Activated CD4-positive, alpha-beta T cell treated with anti-CD3 and anti-CD28 coated beads for 24 hours (primary cell): Measurements from ENCODE around the gene HARBI1.

Experiments
- DNase-seq, 2 donors: peaks; one replicate each; pipeline ENCODE4 v3.0.0-alpha.2; 2020; ENCODE audit warnings: low read depth in 2 of 2

HARBI1 gene

DNA sequence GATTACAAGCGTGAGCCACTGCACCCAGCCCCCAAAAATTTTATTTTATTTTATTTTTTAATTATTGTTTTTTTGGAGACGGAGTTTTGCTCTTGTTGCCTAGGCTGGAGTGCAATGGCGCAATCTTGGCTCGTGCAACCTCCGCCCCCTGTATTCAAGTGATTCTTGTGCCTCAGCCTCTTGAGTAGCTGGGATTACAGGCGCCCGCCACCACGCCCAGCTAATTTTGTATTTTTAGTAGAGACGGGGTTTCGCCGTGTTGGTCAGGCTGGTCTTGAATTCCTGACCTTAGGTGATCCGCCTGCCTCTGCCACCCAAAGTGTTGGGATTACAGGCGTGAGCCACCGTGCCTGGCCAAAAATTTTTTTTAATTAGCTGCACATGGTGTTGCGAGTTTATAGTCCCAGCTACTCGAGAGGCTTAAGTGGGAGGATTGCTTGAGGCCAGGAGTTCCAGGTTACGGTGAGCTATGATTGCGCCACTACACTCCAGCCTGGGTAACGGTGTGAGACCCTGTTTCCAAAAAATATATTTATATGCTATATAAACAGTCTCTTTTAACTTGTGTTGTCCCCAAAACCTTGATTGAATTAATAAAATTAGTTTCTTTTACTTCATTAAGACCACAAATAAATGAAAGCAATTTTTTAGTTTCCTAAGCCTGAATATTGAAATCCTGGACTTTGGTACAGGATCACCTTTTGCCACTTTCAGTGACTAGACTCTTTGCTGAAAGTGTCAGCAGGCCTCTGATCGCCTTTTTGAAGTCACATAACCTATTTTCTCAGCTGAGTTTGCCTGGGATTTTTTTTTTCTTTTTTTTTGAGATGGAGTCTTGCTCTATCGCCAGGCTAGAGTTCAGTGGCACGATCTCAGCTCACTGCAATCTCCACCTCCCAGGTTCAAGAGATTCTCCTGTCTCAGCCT, 16.5 kb upstream of the HARBI1 start:
- DNase-seq = no peak

DNA sequence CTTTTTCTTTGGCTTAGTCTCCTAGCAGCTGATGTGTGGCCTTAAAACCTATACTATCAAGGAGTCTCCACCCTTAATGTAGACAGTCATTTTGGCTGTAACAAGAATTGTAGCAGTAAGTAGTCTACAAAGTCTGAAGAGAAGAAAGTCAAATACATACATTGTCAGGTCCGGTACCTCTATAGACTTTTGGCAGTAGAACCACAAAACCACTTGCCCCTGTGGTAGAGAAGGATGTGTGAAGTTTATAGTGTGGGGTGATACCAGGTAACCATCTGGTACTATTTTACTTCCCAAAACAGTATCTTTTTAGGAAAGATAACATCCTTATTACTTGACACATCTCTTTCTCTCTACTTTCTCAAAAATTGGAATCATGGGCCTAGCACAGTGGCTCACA, 15.5 kb upstream of the HARBI1 start:
- DNase-seq = no peak

DNA sequence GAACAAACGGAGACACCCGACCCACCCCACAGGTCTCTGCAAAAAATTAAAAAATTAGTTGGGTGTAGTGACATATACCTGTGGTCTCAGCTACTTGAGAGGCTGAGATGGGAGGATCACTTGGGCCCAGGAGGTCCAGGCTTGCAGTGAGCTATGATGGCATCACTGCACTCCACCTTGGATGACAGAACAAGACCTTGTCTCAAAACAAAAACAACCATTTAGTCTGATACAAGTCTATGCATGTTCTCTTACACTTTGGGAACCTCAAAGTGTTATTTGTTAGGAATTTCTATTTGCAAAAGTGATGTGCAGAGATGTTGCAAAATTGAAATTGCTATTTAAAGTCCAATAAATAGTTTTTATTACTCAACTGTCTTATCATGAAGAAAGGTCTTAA, 14.6 kb upstream of the HARBI1 start:
- no peak for DNase-seq

DNA sequence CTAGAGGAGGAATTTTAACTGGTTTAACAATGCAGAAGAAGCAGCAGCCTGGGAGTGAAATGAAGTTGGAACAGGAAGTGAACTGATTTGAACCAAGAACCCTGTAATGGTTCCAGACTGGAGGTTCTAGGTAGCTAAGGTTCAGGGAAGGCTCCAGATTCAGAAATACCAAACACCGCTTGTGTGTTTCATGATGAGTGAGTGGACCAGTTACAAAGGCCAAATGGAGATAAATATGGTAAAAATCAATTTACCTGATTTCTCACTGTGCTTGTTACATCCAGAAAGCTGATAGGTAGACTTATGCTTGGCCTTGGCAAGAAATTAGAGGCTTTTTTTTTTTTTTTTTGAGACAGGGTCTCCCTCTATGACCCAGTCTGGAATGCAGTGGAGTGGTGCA, 13.2 kb upstream of the HARBI1 start:
- no peak for DNase-seq

DNA sequence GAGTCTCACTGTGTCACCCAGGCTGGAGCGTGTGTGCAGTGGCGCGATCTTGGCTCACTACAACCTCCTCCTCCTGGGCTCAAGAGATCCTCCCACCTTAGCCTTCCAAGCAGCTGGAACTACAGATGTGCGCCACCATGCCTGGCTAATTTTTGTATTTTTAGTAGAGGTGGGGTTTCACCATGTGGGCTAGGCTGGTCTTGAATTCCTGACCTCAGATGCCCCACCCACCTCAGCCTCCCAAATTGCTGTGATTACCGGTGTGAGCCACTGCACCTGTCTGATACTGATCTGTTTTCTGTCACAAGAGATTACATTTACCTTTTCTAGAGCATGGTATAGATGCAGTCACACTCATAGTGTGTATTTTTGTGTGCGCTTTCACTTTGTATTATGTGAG, 11.9 kb upstream of the HARBI1 start:
- no peak for DNase-seq

DNA sequence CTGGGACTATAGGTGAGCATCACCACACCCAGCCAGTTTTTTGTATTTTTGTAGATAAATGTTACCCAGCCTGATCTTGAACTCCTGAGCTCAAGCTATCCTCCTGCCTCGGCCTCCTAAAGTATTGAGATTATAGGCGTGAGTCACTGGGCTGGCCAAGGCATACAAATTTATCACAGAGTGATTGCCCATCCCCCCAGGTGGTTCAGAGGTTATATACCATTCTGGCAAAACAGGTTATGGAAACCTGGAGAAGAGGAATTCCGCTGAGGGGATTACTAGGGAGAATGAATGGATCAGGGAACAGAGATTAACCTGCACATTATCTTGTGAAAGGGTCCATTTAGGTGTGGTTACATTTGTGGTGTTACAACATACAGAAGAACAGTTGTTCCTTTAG, 8.4 kb upstream of the HARBI1 start:
- no peak for DNase-seq

DNA sequence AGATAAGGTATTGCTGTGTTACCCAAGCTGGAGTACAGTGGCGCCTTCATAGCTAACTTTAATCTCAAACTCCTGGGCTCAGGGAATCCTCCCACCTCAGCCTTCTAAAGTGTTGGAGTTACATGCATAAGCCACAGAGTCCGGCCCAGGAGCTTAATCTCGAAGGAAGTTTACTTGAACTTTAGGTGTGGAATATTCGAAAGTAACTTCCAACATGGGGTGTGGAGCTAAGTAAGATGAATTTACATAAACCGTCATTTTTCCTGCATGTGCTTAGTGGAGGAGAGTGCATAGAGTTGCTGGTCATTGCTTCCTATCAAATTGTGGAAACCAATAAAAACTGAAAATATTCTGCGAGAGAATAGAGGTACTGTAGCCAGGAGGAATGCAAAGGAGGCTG, 1.8 kb upstream of the HARBI1 start:
- no peak for DNase-seq

DNA sequence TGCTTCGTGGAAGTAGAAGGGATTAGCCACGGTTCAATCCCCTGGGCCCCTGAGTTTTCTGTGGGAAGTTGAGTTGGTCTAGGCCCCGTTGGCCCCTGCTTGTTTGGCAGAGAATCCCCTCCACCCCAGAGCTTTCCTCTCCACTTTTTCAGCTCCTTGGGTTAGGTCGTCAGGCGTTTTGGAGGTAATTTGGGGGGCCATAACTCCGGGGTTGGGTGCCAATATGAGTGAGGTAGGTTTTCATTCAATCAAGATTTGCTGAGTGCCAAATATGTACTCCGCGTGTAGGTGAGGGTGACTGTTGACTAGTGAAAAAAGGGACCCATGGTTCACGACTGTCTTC, 916 bp upstream of the HARBI1 start:
- DNase-seq = no peak

DNA sequence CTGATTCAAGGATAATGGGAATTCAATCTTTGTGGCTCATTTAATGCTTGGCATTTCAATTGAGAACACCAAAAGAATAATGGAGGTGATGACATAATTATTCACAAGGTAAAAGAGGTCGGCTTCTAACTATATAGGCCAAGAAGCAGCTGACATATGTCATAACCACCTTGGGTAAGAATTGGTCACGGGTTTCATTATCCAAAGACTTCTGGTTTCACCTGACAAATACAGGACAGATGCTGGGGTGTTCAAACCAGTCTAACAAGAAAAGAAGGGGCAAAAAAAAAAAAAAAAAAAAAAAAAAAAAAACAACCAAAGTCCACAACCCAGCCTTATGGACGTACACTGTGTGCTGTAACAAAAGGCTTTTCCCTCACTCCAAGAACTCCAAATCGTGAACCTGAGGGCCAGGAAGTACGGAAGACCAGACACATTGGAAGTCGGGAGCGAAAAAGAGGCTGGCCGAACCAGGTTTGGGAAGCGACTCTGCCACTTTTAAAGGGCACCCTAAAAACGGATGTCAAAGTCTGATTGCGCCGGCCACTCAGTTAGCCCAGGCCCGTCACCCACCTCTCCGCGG, 385 bp downstream of the HARBI1 start:
- DNase-seq = no peak

DNA sequence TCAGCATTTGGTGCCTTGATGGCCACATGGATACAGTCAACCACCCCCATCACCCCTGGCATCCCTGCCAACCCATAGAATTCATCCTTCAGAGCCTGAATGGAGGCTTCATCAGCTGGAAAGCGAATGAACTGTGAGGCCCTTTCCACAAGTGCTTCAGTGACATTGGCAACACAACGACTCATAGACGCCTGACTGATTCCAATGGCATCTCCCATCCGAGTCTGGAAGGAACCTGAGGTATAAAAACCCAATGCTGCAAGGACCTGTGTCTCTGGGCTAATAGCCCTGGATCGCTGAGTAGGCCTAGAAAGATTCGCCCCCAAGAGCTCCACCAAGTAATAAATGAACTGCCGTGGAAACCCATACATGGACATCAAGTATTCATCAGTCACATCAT, 1.3 kb downstream of the HARBI1 start:
- no peak for DNase-seq

DNA sequence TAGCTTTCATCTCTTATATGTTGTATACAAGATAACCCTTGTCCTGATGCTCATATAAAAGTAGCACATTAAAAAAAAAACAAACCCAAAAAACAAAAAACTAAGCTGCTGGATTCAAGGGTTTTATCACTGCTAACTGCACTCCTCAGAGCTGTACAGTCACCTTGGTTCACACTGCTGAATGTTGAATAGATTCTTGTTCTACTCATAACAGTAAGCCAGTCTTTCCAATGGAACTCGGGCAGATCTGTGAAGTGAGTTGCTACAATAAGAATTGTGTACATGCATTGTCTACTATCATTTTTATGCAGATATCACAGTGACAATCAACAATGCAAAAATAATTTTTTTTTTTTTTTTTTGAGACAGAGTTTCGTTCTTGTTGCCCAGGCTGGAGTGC, 4.7 kb downstream of the HARBI1 start:
- no peak for DNase-seq

DNA sequence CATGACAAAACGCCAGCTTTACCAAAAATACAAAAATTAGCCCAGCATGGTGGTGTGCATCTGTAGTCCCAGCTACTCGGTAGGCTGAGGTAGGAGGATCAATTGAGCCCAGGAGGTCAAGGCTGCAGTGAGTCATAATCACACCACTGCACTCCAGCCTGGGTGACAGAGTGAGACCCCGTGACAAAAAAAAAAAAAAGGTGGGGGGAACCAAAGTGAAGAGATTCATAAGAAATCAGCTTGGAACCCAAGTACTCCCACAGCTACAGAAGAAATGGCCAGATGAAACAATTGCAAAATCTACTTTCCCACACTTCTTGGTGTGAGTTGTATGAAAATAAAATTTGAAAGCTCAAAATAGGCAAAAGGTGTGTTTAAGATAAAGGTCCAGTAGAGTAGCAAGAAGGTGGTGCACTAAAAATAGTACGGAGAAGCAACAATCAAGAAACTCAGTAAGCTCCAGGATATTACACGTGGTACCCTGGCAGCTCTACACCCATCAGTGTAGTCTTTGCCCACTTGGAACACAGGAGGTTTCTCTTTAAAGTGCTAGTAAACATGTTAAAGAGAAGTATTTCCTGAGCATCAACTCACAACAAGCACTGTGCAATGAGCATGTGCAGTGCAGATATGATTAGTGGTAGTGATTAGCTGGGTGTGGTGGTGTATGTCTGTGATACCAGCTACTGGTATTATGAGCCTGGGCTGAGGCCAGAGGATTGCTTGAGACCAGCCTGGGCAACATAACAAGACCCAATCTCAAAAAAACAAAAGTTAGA, 5.3 kb downstream of the HARBI1 start:
- no peak for DNase-seq

DNA sequence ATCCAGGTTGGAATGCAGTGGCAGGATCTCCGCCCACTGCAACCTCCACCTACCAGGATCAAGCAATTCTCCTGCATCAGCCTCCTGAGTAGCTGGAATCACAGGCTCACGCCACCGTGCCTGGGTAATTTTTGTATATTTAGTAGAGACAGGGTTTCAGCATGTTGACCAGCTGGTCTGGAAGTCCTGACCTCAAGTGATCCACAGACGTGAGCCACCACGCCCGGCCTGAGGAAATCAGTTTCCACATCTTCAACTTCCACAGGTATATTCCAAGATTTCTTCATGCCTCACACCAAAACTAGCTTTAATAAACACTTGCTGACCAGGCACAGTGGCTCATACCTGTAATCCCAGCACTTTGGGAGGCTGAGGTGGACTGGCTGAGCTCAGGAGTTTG, 7.6 kb downstream of the HARBI1 start:
- no peak for DNase-seq

DNA sequence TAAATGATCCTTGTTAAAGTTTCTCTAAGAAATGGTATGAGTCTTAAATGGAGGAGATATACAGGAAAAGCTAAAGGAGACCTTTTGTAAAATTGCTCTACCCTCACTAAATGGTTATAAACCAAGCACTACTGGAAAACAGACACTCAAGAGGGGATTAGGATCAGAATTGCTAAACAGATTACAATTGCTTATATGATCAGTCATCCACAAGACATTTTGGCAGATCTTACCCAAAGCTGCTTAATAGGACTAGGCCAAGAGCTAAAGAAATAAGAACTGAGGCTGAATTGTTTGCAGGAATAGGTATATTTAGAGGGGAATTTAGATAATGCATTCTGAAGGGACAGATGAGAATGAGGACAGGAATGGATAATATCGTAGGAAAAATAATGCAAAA, 9.5 kb downstream of the HARBI1 start:
- no peak for DNase-seq

DNA sequence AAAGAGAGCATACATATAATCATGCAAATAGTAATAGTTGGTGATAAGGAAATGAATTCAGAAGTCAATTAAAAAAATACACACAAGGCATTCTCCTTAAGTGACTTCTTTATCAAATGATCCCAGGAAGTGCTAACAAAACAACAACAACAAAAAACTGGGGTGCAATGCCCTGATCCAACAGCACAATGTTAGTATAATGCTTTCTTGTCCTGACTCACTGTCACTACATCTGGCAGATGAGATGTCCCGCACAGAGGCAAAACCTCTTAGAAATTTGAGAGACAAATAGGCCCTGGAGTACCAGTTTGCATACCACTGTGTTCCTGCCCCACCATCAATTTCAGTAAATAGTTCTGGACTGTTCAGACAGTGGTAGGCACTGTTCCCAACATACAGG, 12.2 kb downstream of the HARBI1 start:
- no peak for DNase-seq

DNA sequence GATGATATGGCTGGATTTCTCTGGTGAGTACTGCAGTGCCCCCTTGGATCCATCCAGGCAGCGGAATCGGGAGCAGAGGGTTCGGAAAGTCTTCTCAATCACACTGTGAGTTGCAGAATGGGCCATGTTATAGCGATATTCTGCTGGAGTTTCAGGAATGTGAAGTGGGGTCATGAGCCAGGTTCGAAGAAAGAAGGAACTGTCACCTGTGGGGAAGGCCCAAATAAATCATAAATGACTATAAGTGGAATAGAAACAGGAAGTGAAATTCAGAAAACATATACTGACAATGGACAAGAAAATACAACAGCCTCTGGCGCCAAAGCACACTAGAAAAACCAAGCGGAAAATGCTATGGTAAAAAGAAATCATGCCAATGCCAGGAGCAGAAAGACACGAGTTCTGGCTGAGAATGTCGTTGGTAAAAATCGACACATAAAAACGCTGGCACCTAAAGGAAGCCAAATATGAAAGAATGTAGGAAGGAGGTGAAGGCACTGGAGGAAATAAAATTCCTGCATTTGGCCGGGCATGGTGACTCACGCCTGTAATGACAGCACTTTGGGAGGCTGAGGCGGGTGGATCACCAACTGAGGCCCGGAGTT, 13.2 kb downstream of the HARBI1 start:
- DNase-seq = no peak

DNA sequence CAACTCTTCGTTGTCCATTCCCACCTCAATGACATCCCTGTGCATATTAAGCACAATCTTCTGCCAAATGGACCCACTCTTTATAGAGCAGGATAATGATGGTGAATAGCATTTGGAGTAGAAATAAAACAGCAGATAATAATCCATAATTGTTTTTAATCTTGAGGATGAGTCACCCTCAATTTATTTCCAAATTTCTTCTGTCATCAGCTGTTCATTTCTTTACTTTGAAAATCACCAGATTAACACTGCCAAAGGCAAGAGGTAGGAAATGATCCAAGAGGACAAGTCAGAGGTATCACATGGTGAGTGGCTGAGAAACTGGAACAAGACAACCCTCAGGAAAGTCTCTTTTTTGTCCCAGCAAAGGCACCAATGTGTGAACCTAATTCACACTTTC, 15.9 kb downstream of the HARBI1 start:
- no peak for DNase-seq

DNA sequence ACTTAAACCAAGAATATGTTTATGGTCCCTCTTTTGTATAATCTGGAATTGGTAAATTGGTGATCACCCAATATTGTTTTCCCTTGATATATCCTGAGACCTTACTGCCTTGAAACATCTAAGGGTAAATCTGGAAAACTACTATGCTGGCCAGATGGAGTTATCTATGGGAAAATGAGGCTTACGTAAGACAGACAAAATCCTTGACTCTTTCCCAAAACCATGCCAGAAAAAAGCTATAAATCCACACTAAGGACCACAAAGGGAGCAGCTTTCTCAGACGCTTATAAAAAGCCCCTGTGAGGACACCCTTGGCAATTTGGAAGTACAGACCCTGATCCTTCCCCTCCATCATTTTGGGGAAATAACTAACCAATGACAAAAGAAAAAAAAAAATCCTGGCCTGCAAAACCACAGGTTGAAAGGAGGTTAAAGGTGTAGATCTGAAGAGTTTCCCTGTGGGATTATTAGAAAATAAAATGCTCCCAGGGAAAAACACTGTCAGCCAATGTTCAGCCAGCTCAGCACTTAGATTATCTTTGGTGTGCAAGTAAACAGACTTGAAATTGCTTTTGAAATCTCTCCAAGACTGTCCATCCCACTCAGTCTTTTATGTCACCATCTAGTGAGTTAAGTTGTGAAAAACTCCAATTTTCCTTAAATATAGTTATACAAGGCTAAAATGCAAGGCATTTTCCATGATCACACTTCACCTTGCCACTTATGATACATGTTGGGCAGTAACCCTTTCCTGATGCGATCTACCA, 16.6 kb downstream of the HARBI1 start:
- no peak for DNase-seq

DNA sequence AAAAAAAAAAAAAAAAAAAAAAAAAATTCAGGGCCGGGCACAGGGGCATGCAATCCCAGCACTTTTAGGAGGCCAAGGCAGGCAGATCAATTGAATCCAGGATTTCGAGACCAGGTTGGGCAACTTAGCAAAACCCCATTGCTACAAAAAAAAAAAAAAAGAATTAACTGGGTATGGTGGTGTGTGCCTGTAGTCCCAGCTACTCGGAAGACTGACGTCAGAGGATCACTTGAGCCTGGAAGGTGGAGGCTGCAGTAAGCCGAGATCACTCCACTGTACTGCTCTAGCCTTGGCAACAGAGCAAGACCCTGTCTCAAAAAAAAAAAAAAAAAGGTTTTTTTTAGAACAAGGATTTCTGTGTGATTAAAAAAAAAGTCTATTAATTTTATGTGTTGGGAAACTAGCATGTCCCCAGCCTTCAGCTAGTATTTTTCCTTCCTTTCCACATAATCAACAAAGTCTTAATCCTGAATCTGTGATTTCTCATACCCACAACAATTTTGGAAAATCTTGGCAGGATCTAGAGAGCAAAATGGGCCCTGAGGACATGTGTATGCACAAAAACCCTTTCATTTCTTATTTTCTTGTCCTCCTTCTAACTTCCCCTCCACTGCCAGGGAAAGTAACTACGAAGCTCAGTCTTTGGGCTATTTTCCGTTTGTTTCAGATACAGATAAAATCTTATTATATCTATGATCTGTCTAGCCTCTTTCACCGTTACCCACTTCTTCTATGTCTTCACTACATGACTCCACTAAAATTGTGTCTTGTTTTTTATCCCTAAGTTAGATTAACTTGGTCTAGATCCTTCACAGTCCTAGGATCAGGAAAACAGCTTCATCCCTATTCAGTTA, 17.5 kb downstream of the HARBI1 start:
- no peak for DNase-seq

DNA sequence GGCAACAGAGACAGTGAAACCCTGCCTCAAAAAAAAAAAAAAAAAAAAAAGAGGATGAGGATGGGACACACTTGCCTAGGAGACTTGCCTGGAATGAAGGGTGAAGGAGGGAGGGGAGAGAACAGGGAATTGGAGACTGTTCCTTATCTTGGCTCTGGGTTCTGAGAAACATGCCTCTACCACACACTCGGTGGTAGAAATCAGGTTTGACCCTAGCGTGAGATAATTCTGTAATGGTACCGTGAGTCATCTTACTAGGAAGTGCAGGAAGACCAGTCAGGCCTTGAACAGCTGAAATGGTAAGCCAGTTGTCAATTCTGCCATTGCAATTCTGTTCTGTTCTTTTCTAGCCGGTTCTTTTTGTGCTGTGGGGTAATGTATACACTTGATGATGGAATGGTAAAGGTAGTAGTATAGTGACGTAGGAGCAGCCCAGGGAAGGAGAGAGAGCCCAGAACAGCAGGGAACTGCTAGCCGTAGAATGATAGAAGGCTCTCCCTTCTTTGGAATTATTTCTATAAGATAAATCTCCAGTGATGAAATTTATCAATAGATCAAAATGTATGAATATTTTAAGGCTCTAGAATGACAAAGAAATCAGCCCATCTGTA, 19.3 kb downstream of the HARBI1 start:
- DNase-seq = no peak
